GM23248 (cell line): ENCODE measurements around the gene ARL6IP5. TPM values are rescaled to one million over a fixed set of nuclear protein-coding genes. Genes with fewer than 3 reads are reported as not detected.

Experiments used
- DNase-seq: peaks from one replicate; pipeline ENCODE4 v3.0.0-alpha.2; 2015
- H2AFZ ChIP-seq: fragments of 200-600 bp; sonication (generic); 2 replicates; pipeline ENCODE4 v1.6.1; 2016; ENCODE audit warnings: antibody characterized with exemption
- H3F3A ChIP-seq: fragments of 200-600 bp; sonication (generic); 2 replicates; pipeline ENCODE4 v1.6.1; 2016; ENCODE audit warnings: mild to moderate bottlenecking, antibody characterized with exemption, mixed run types; ENCODE audit not compliant: insufficient read depth
- H3K27ac ChIP-seq: fragments of 200-600 bp; sonication (generic); 2 replicates; pipeline ENCODE4 v1.5.1; 2016; ENCODE audit warnings: mild to moderate bottlenecking
- H3K27me3 ChIP-seq: fragments of 200-600 bp; sonication (generic); replicated peaks from 2 replicates; pipeline ENCODE4 v1.6.1; 2016; ENCODE audit warnings: mild to moderate bottlenecking; ENCODE audit not compliant: insufficient read depth
- H3K36me3 ChIP-seq: fragments of 200-600 bp; sonication (generic); 2 replicates; pipeline ENCODE4 v1.6.1; 2016; ENCODE audit warnings: low read depth, mild to moderate bottlenecking
- H3K4me1 ChIP-seq: fragments of 200-600 bp; sonication (generic); 2 replicates; pipeline ENCODE4 v1.6.1; 2016; ENCODE audit warnings: mild to moderate bottlenecking; ENCODE audit not compliant: insufficient read depth
- H3K4me2 ChIP-seq: fragments of 200-600 bp; sonication (generic); one replicate; pipeline ENCODE4 v1.6.1; 2016; ENCODE audit warnings: mild to moderate bottlenecking; ENCODE audit not compliant: unreplicated experiment
- H3K4me3 ChIP-seq: fragments of 200-600 bp; sonication (generic); 2 replicates; pipeline ENCODE4 v1.5.1; 2016; ENCODE audit warnings: mild to moderate bottlenecking
- H3K79me2 ChIP-seq: fragments of 200-600 bp; sonication (generic); 2 replicates; pipeline ENCODE4 v1.6.1; 2016; ENCODE audit warnings: mild to moderate bottlenecking; ENCODE audit not compliant: insufficient read depth
- H3K9ac ChIP-seq: fragments of 200-600 bp; sonication (generic); 2 replicates; pipeline ENCODE4 v1.6.1; 2016; ENCODE audit warnings: mild to moderate bottlenecking
- H3K9me2 ChIP-seq: fragments of 200-600 bp; sonication (generic); 2 replicates; pipeline ENCODE4 v1.6.1; 2016; ENCODE audit warnings: mixed run types, mild to moderate bottlenecking, moderate library complexity; ENCODE audit not compliant: insufficient read depth
- H3K9me3 ChIP-seq: fragments of 200-600 bp; sonication (generic); one replicate; pipeline ENCODE4 v1.6.1; 2017; ENCODE audit warnings: low read depth
- H4K20me1 ChIP-seq: fragments of 200-600 bp; sonication (generic); 2 replicates; pipeline ENCODE4 v1.6.0; 2016; ENCODE audit not compliant: insufficient read depth
- EZH2 ChIP-seq: fragments of 200-600 bp; sonication (generic); IDR thresholded peaks from 2 replicates; pipeline ENCODE4 v1.6.1; 2018; ENCODE audit warnings: antibody characterized with exemption, mild to moderate bottlenecking; ENCODE audit not compliant: insufficient read depth, poor library complexity, severe bottlenecking
- EZH2phosphoT487 ChIP-seq: fragments of 200-600 bp; sonication (generic); IDR thresholded peaks from 2 replicates; pipeline ENCODE4 v1.6.1; 2018; ENCODE audit warnings: antibody characterized with exemption, moderate library complexity, mild to moderate bottlenecking, low read depth; ENCODE audit not compliant: insufficient read depth
- WGBS, 2 experiments: methylation state at CpG; one replicate each; pipeline ENCODE4 v1.1.6; 2015 to 2017; ENCODE audit warnings: low lambda C conversion rate in 2 of 2, low coverage in 1 of 2; ENCODE audit errors: missing lambda C conversion rate in 2 of 2; 5-methylcytosine and 5-hydroxymethylcytosine counted together
- in situ Hi-C: fragments of 300-500 bp; cut with MboI; formaldehyde crosslinking; loops from 2 replicates; pipeline ENCODE4 v1.15.0; 2020
- polyA plus RNA-seq: library from polyadenylated mRNA; unstranded; fragments of >200 nt; fragmentation: Nextera tagmentation; extraction: Ambion mirVana; gene quantifications from 2 replicates; pipeline ENCODE4 v1.2.1, GENCODE V29; 2016
- total RNA-seq: library from RNA; depleted of rRNA; stranded (reverse); fragments of >200 nt; shearing (Covaris generic); gene quantifications from 2 replicates; pipeline ENCODE4 v1.2.3, GENCODE V29; 2014

The ARL6IP5 gene
- total and polyA plus RNA-seq, 2 experiments from 2014 or later, result 98.7 to 178 TPM

- H4K20me1 ChIP-seq, result peaks cover 7% of the 10 kb centered on the region; the same call in 1 of the 2 replicates
- no peak overlapping the region for H3K4me3 ChIP-seq
- peaks cover 36% of the 10 kb centered on the region for H3K36me3 ChIP-seq
- in situ Hi-C loops, result no loop called here
- H3K4me2 ChIP-seq, result no peak overlapping the region
- no peak overlapping the region for H3K27ac ChIP-seq
- no peak overlapping the region for H3K9ac ChIP-seq
- H3K9me3 ChIP-seq, result no peaks in the 10 kb centered on the region
- H3K9me2 ChIP-seq, result no peaks in the 10 kb centered on the region
- DNase-seq, result no peak
- WGBS, 2 experiments, result 90 to 96% methylated on average over 4 of the region's 4 CpGs
- H3K27me3 ChIP-seq, result no peaks in the 10 kb centered on the region
- H3K79me2 ChIP-seq, result peaks cover 48% of the 10 kb centered on the region
- H3K4me1 ChIP-seq, result peaks cover 12% of the 10 kb centered on the region
- peaks cover 16% of the 10 kb centered on the region for H3F3A ChIP-seq
- H2AFZ ChIP-seq, result no peak overlapping the region
- TF ChIP-seq EZH2 (no peak), EZH2phosphoT487 (no peak)
Measured at GRCh38 chr3:69102384-69102783, 17.6 kb downstream of the ARL6IP5 start.

GRCh38 chr3:69103123-69103522 is 18.4 kb downstream of the ARL6IP5 start:
- no peaks in the 10 kb centered on the region for H3K9me2 ChIP-seq
- WGBS, 2 experiments, result 96 to 100% methylated on average over 3 of the region's 3 CpGs
- no peak overlapping the region for H2AFZ ChIP-seq
- no peak overlapping the region for H3K4me2 ChIP-seq
- in situ Hi-C loops, result no loop called here
- H3K79me2 ChIP-seq, result peaks cover 42% of the 10 kb centered on the region
- H3K27me3 ChIP-seq, result no peaks in the 10 kb centered on the region
- no peak overlapping the region for H3K9ac ChIP-seq
- H3K4me3 ChIP-seq, result no peak overlapping the region
- no peak for DNase-seq
- peaks cover 7% of the 10 kb centered on the region; the same call in 1 of the 2 replicates for H4K20me1 ChIP-seq
- TF ChIP-seq EZH2 (no peak), EZH2phosphoT487 (no peak)
- H3K36me3 ChIP-seq, result peaks cover 36% of the 10 kb centered on the region
- no peak overlapping the region for H3K27ac ChIP-seq
- H3F3A ChIP-seq, result peaks cover 16% of the 10 kb centered on the region
- no peaks in the 10 kb centered on the region for H3K9me3 ChIP-seq
- H3K4me1 ChIP-seq, result peaks cover 12% of the 10 kb centered on the region

GRCh38 chr3:69104586-69104985 is 19.8 kb downstream of the ARL6IP5 start:
- no peak overlapping the region for H3K9ac ChIP-seq
- H3K4me3 ChIP-seq, result no peak overlapping the region
- no peak for TF ChIP-seq EZH2phosphoT487
- TF ChIP-seq EZH2, result no peak
- H3F3A ChIP-seq, result peaks cover 16% of the 10 kb centered on the region
- H3K4me2 ChIP-seq, result no peak overlapping the region
- peaks cover 36% of the 10 kb centered on the region for H3K36me3 ChIP-seq
- no peak overlapping the region for H2AFZ ChIP-seq
- H3K9me2 ChIP-seq, result no peaks in the 10 kb centered on the region
- in situ Hi-C loops, result no loop called here
- WGBS, 2 experiments, result 91 to 93% methylated on average over 8 of the region's 8 CpGs
- peaks cover 12% of the 10 kb centered on the region for H3K4me1 ChIP-seq
- H3K27me3 ChIP-seq, result no peaks in the 10 kb centered on the region
- H3K27ac ChIP-seq, result no peak overlapping the region
- H3K79me2 ChIP-seq, result peaks cover 28% of the 10 kb centered on the region
- H3K9me3 ChIP-seq, result no peaks in the 10 kb centered on the region
- DNase-seq, result no peak
- peaks cover 7% of the 10 kb centered on the region; the same call in 1 of the 2 replicates for H4K20me1 ChIP-seq

GRCh38 chr3:69105320-69105719 is 20.6 kb downstream of the ARL6IP5 start:
- Histone ChIP-seq H3K4me2 (peak overlapping the region; percentile 24), H3K79me2 (peaks cover 20% of the 10 kb centered on the region), H3K9me3 (no peaks in the 10 kb centered on the region), H3K27ac (peak overlapping the region; percentile 9), H3K36me3 (peaks cover 36% of the 10 kb centered on the region), H3F3A (peaks cover 16% of the 10 kb centered on the region), H4K20me1 (peaks cover 7% of the 10 kb centered on the region; the same call in 1 of the 2 replicates), H3K9ac (no peak overlapping the region), H3K27me3 (no peaks in the 10 kb centered on the region), H3K9me2 (no peaks in the 10 kb centered on the region), H3K4me3 (no peak overlapping the region), H2AFZ (no peak overlapping the region), H3K4me1 (peaks cover 12% of the 10 kb centered on the region)
- in situ Hi-C loops, result no loop called here
- TF ChIP-seq EZH2phosphoT487 (no peak), EZH2 (no peak)
- DNase-seq, result peak; percentile 28
- WGBS, 2 experiments, result 35 to 37% methylated on average over 3 of the region's 3 CpGs

GRCh38 chr3:69107841-69108240 is 23.1 kb downstream of the ARL6IP5 start:
- H3K9me3 ChIP-seq, result no peaks in the 10 kb centered on the region
- in situ Hi-C loops, result no loop called here
- H3K27ac ChIP-seq, result no peak overlapping the region
- H2AFZ ChIP-seq, result no peak overlapping the region
- H3K4me3 ChIP-seq, result no peak overlapping the region
- no peaks in the 10 kb centered on the region for H3K79me2 ChIP-seq
- H3K9ac ChIP-seq, result no peak overlapping the region
- H4K20me1 ChIP-seq, result no peaks in the 10 kb centered on the region
- TF ChIP-seq EZH2phosphoT487 (no peak), EZH2 (no peak)
- H3K4me1 ChIP-seq, result peaks cover 12% of the 10 kb centered on the region
- no peaks in the 10 kb centered on the region for H3K27me3 ChIP-seq
- H3K36me3 ChIP-seq, result peaks cover 25% of the 10 kb centered on the region
- H3K9me2 ChIP-seq, result no peaks in the 10 kb centered on the region
- H3F3A ChIP-seq, result peaks cover 17% of the 10 kb centered on the region
- no peak overlapping the region for H3K4me2 ChIP-seq
- no peak for DNase-seq
- 84 to 85% methylated on average over 5 of the region's 5 CpGs for whole genome bisulfite sequencing, 2 experiments
